Vagina (tissue), 2 donors: Measurements from ENCODE around the gene QKI. TPM values are rescaled to one million over a fixed set of nuclear protein-coding genes. Genes with fewer than 3 reads are reported as not detected.

Experiments used
- DNase-seq, 2 donors: peaks; one replicate each; pipeline ENCODE4 v3.0.0-alpha.2; 2017; ENCODE audit errors: extremely low spot score in 2 of 2
- H3K27ac ChIP-seq: fragments of 200-600 bp; sonication (generic); one replicate; pipeline ENCODE4 v1.5.1; 2019
- H3K27me3 ChIP-seq: fragments of 200-600 bp; sonication (generic); one replicate; pipeline ENCODE4 v1.5.1; 2019
- H3K36me3 ChIP-seq, 2 donors: fragments of 200-600 bp; sonication (generic); one replicate each; pipeline ENCODE4 v1.5.1; 2017 to 2019
- H3K4me1 ChIP-seq: fragments of 200-600 bp; sonication (generic); one replicate; pipeline ENCODE4 v1.5.1; 2019
- H3K4me3 ChIP-seq, 2 donors: fragments of 200-600 bp; sonication (generic); 1 replicate in 1 of 2; 2 replicates in 1 of 2; pipeline ENCODE4 v1.5.1; 2016 to 2019
- H3K9me3 ChIP-seq: fragments of 200-600 bp; sonication (generic); one replicate; pipeline ENCODE4 v1.5.1; 2019
- CTCF ChIP-seq, 3 experiments: fragments of 450-650 bp in 2 of 3; fragments of 200-600 bp in 1 of 3; sonication (generic) in 1 of 3; IDR thresholded peaks; one replicate each; pipeline ENCODE4 v1.5.1; 2017 to 2019; ENCODE audit warnings: antibody characterized with exemption in 3 of 3, mild to moderate bottlenecking in 2 of 3, moderate library complexity in 2 of 3
- POLR2A ChIP-seq, 2 donors: fragments of 450-650 bp; IDR thresholded peaks; one replicate each; pipeline ENCODE4 v1.6.1; 2017; ENCODE audit warnings: antibody characterized with exemption in 2 of 2, mild to moderate bottlenecking in 2 of 2, moderate library complexity in 2 of 2
- POLR2AphosphoS5 ChIP-seq, 2 donors: sonication (generic); formaldehyde crosslinking; IDR thresholded peaks; one replicate each; pipeline ENCODE4 v1.9.0; 2017; ENCODE audit warnings: antibody characterized with exemption in 2 of 2, mild to moderate bottlenecking in 2 of 2, low read depth in 1 of 2; ENCODE audit not compliant: insufficient read depth in 1 of 2
- intact Hi-C: fragments of 100-400 bp; cut with DNase I; formaldehyde crosslinking; loops from one replicate; pipeline ENCODE4 v1.15.1; 2023
- total RNA-seq: library from RNA; depleted of rRNA; stranded (reverse); fragments of >200 nt; gene quantifications from one replicate; pipeline ENCODE4 v1.2.3, GENCODE V29; 2016

QKI gene
- total RNA-seq, 1 donor from 2014 or later, result 142 TPM

GRCh38 chr6:163409712-163410111 lies 4.8 kb upstream of the QKI start:
- intact Hi-C loops, result no loop called here
- no peak overlapping the region for H3K4me3 ChIP-seq

GRCh38 chr6:163412341-163412740 lies 2.2 kb upstream of the QKI start:
- Histone ChIP-seq H3K4me1 (peaks cover 15% of the 10 kb centered on the region), H3K27me3 (no peaks in the 10 kb centered on the region), H3K27ac (peak overlapping the region; percentile 98), H3K36me3 (no peaks in the 10 kb centered on the region), H3K4me3 (peak overlapping the region; percentile 79 to 88), H3K9me3 (no peaks in the 10 kb centered on the region)
- intact Hi-C loops, result no loop called here
- TF ChIP-seq POLR2AphosphoS5 (IDR thresholded peaks at IDR 0.05; ENCODE audit: insufficient read depth in 1 of 2, low read depth in 1 of 2), result no peak
- DNase-seq, result no peak

More at GRCh38 chr6:163409712-163410111, 4.8 kb upstream of the QKI start:
- TF ChIP-seq POLR2AphosphoS5 (IDR thresholded peaks at IDR 0.05; ENCODE audit: insufficient read depth in 1 of 2, low read depth in 1 of 2) (no peak), POLR2A (IDR thresholded peaks at IDR 0.05) (no peak), CTCF (IDR thresholded peaks at IDR 0.05) (no peak)
- Histone ChIP-seq H3K9me3 (no peaks in the 10 kb centered on the region), H3K27me3 (no peaks in the 10 kb centered on the region), H3K27ac (no peak overlapping the region), H3K36me3 (no peaks in the 10 kb centered on the region), H3K4me1 (peaks cover 25% of the 10 kb centered on the region)
- no peak for DNase-seq

GRCh38 chr6:163412801-163413344 lies 1.6 kb upstream of the QKI start:
- Histone ChIP-seq H3K27ac (peak overlapping the region; percentile 98), H3K9me3 (no peaks in the 10 kb centered on the region), H3K27me3 (no peaks in the 10 kb centered on the region), H3K36me3 (no peaks in the 10 kb centered on the region), H3K4me3 (peak overlapping the region; percentile 79 to 88), H3K4me1 (peaks cover 20% of the 10 kb centered on the region)
- DNase-seq, result no peak
- intact Hi-C loops, result no loop called here
- TF ChIP-seq POLR2AphosphoS5 (IDR thresholded peaks at IDR 0.05; ENCODE audit: insufficient read depth in 1 of 2, low read depth in 1 of 2) (no peak), POLR2A (IDR thresholded peaks at IDR 0.05) (no peak), CTCF (IDR thresholded peaks at IDR 0.05) (no peak)

GRCh38 chr6:163413345-163414116 lies 987 bp upstream of the QKI start:
- peak overlapping the region; percentile 79 to 88 for H3K4me3 ChIP-seq
- DNase-seq, result peak in 1 of 2 donors; percentile 92
- H3K27ac ChIP-seq, result peak overlapping the region; percentile 98
- intact Hi-C loops, result no loop called here
- H3K27me3 ChIP-seq, result no peaks in the 10 kb centered on the region
- TF ChIP-seq CTCF (IDR thresholded peaks at IDR 0.05), result no peak
- peak in 1 of 2 donors; percentile 83 for TF ChIP-seq POLR2A (IDR thresholded peaks at IDR 0.05)
- TF ChIP-seq POLR2AphosphoS5 (IDR thresholded peaks at IDR 0.05; ENCODE audit: insufficient read depth in 1 of 2, low read depth in 1 of 2), result peak in 1 of 2 donors; percentile 71
- no peaks in the 10 kb centered on the region for H3K36me3 ChIP-seq
- H3K9me3 ChIP-seq, result no peaks in the 10 kb centered on the region
- peaks cover 27% of the 10 kb centered on the region for H3K4me1 ChIP-seq

GRCh38 chr6:163414946-163415619 lies 565 bp downstream of the QKI start:
- peaks cover 42% of the 10 kb centered on the region for H3K4me1 ChIP-seq
- H3K27ac ChIP-seq, result peak overlapping the region; percentile 98
- TF ChIP-seq POLR2AphosphoS5 (IDR thresholded peaks at IDR 0.05; ENCODE audit: insufficient read depth in 1 of 2, low read depth in 1 of 2) (no peak), CTCF (IDR thresholded peaks at IDR 0.05) (no peak), POLR2A (IDR thresholded peaks at IDR 0.05) (no peak)
- intact Hi-C loops, result no loop called here
- no peaks in the 10 kb centered on the region for H3K36me3 ChIP-seq
- H3K27me3 ChIP-seq, result no peaks in the 10 kb centered on the region
- DNase-seq, result no peak
- H3K9me3 ChIP-seq, result no peaks in the 10 kb centered on the region
- peak overlapping the region; percentile 79 to 88 for H3K4me3 ChIP-seq
